ENCODE measurements around the gene DUSP12. TPM values are rescaled to one million over a fixed set of nuclear protein-coding genes. Genes with fewer than 3 reads are reported as not detected.

The DUSP12 gene
- total RNA-seq, 1 donor from 2014 or later: 19.3 TPM

DNA sequence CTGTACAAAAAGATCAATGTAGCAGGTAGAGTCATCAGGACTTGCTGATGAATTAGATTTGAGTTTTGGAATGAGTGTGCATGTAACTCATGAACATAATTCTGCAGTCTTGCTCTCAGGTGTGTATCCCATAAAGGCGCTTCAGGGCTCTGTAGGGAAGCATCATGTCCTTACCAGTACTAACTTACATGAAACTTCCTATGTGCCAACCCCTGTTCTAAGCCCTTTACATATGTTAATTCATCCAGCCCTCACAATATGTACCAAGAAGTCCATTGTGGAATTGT lies 30.3 kb upstream of the DUSP12 start:
- no peak for DNase-seq (ENCODE audit: low spot score)
- Mint-ChIP-seq H3K27ac (ENCODE audit: unreplicated experiment) (no peak overlapping the region), H3K27me3 (ENCODE audit: low read depth) (peaks cover 23% of the 10 kb centered on the region), H3K9me3 (ENCODE audit: low read depth) (no peaks in the 10 kb centered on the region), H3K4me1 (ENCODE audit: low read depth) (peaks cover 5% of the 10 kb centered on the region), H3K4me3 (ENCODE audit: unreplicated experiment) (no peak overlapping the region), H3K36me3 (ENCODE audit: low read depth) (no peaks in the 10 kb centered on the region)
- TF ChIP-seq CTCF (IDR thresholded peaks at IDR 0.05): no peak

- H3K9me3 Mint-ChIP-seq (ENCODE audit: low read depth): no peaks in the 10 kb centered on the region
- no peak overlapping the region for H3K4me3 Mint-ChIP-seq (ENCODE audit: unreplicated experiment)
- DNase-seq (ENCODE audit: low spot score): no peak
- no peak for TF ChIP-seq CTCF (IDR thresholded peaks at IDR 0.05)
- peaks cover 5% of the 10 kb centered on the region for H3K4me1 Mint-ChIP-seq (ENCODE audit: low read depth)
- H3K27me3 Mint-ChIP-seq (ENCODE audit: low read depth): peaks cover 14% of the 10 kb centered on the region
- no peak overlapping the region for H3K27ac Mint-ChIP-seq (ENCODE audit: unreplicated experiment)
- H3K36me3 Mint-ChIP-seq (ENCODE audit: low read depth): no peaks in the 10 kb centered on the region
These were observed 29.2 kb upstream of the DUSP12 start for GRCh38 chr1:161720422-161720821.

DNA sequence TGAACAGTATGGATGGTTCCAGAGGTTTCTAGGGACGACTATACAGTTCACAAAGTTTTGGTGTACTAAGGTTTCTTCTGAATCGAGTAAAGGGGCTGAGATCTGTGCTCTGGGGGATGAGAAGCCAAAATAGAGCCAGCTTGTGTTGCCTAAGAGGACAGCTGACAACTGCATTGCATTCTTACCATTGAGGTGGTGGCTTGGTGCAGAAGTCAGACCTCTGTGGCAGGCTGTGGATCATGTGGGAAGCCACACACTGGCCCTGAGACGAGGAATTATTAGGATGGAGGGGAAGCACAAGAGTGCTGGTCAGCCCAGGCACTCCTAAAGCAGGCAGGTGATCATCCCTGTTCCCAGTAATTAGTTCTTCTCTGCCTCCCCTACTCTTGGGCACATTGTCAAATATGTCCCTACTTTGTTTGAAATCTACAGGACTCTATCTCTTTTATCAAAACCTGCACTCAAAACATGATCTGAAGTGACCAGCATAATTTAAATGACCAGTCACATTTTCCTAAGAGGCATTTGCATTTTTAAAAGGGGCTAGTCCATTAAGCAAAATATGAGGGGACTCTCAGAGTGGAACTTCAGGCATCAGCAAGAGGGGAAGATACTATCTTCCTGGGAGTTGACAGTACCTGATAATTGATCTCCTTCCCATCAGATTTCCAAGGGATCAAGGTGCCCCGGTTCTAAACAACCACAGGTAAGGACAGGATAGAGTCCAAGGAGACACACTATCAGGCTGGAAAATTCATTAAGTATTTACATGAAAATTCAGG lies 28.4 kb upstream of the DUSP12 start, which contains the start of gene FCRLB:
Gene FCRLB (plus strand): TSS at position 589 of the 782 bp plus-strand sequence. CDS start 1,129 bp downstream, outside the sequence.
- DNase-seq (ENCODE audit: low spot score): no peak
- TF ChIP-seq CTCF (IDR thresholded peaks at IDR 0.05): no peak
- Mint-ChIP-seq H3K4me1 (ENCODE audit: low read depth) (peaks cover 12% of the 10 kb centered on the region), H3K27ac (ENCODE audit: unreplicated experiment) (peak within 1 kb of the TSS; percentile 6), H3K36me3 (ENCODE audit: low read depth) (no peaks in the 10 kb centered on the region), H3K4me3 (ENCODE audit: unreplicated experiment) (no peak within 1 kb of the TSS), H3K9me3 (ENCODE audit: low read depth) (no peaks in the 10 kb centered on the region), H3K27me3 (ENCODE audit: low read depth) (peaks cover 11% of the 10 kb centered on the region)

DNA sequence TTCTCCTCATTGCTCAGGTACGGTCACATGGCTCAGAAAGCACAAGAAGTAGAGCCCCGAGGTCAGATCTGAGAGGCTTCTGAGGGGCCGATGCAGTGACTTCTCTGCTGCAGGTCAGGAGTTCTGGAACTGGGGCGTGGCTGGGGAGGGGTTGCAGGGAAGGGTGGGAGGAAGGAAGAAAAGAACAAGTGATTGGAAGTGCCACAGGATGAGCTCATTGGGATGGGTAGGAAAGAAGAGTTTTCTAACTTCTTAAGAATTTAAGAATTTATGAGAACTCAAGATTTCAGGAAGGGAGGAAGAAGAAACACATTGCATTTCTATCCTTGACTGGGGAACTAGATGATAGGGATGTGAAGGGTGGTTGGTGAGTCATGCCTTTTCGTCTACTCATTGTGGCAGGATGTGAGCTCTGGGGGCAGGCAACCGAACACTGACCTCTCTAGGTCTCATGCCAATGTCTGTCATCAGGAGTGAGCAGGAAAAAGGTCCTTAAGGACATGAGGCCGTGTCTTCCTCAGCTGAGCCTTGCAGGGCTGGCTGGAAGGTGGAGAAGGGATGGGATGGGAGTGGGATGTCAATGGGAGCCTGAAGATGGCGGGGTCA lies 27.7 kb upstream of the DUSP12 start:
- Mint-ChIP-seq H3K27ac (ENCODE audit: unreplicated experiment) (peak overlapping the region; percentile 6), H3K27me3 (ENCODE audit: low read depth) (peaks cover 10% of the 10 kb centered on the region), H3K36me3 (ENCODE audit: low read depth) (no peaks in the 10 kb centered on the region), H3K9me3 (ENCODE audit: low read depth) (no peaks in the 10 kb centered on the region), H3K4me1 (ENCODE audit: low read depth) (peaks cover 13% of the 10 kb centered on the region), H3K4me3 (ENCODE audit: unreplicated experiment) (no peak overlapping the region)
- no peak for TF ChIP-seq CTCF (IDR thresholded peaks at IDR 0.05)
- DNase-seq (ENCODE audit: low spot score): no peak

- no peaks in the 10 kb centered on the region for H3K9me3 Mint-ChIP-seq (ENCODE audit: low read depth)
- no peak overlapping the region for H3K4me3 Mint-ChIP-seq (ENCODE audit: unreplicated experiment)
- H3K27ac Mint-ChIP-seq (ENCODE audit: unreplicated experiment): no peak overlapping the region
- no peak for DNase-seq (ENCODE audit: low spot score)
- H3K36me3 Mint-ChIP-seq (ENCODE audit: low read depth): no peaks in the 10 kb centered on the region
- peaks cover 13% of the 10 kb centered on the region for H3K4me1 Mint-ChIP-seq (ENCODE audit: low read depth)
- TF ChIP-seq CTCF (IDR thresholded peaks at IDR 0.05): no peak
- H3K27me3 Mint-ChIP-seq (ENCODE audit: low read depth): peaks cover 6% of the 10 kb centered on the region
These were observed 27.2 kb upstream of the DUSP12 start for GRCh38 chr1:161722406-161722805.
